ENCODE results near the gene ZNF445. TPM values are rescaled to one million over a fixed set of nuclear protein-coding genes. Genes with fewer than 3 reads are reported as not detected.
"Not testable (repeated sequence)": the region's sequence is repeated elsewhere in the genome, so short reads cannot be mapped to it uniquely, and the experiment has no call there.

Gene ZNF445
- total RNA-seq, 4 donors from 2014 or later, result 5.3 to 35.6 (median 19.8) TPM

GRCh38 chr3:44506961-44507360 is 29.5 kb upstream of the ZNF445 start:
- Histone ChIP-seq H3K9me3 (peaks cover 0 to 3% of the 10 kb centered on the region in 2 donors), H3K27me3 (no peaks in the 10 kb centered on the region), H3K4me3 (no peak overlapping the region), H3K4me1 (peaks cover 0 to 8% of the 10 kb centered on the region in 2 donors), H3K36me3 (no peaks in the 10 kb centered on the region), H3K27ac (no peak overlapping the region)
- no peak for DNase-seq
- TF ChIP-seq, protein P1, sequence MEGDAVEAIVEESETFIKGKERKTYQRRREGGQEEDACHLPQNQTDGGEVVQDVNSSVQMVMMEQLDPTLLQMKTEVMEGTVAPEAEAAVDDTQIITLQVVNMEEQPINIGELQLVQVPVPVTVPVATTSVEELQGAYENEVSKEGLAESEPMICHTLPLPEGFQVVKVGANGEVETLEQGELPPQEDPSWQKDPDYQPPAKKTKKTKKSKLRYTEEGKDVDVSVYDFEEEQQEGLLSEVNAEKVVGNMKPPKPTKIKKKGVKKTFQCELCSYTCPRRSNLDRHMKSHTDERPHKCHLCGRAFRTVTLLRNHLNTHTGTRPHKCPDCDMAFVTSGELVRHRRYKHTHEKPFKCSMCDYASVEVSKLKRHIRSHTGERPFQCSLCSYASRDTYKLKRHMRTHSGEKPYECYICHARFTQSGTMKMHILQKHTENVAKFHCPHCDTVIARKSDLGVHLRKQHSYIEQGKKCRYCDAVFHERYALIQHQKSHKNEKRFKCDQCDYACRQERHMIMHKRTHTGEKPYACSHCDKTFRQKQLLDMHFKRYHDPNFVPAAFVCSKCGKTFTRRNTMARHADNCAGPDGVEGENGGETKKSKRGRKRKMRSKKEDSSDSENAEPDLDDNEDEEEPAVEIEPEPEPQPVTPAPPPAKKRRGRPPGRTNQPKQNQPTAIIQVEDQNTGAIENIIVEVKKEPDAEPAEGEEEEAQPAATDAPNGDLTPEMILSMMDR (IDR thresholded peaks at IDR 0.05), result no peak
- TF ChIP-seq POLR2A (IDR thresholded peaks at IDR 0.05), result no peak
- intact Hi-C loops (cut with DNase I; ENCODE audit: low total_unique reads), result no loop called here

DNA sequence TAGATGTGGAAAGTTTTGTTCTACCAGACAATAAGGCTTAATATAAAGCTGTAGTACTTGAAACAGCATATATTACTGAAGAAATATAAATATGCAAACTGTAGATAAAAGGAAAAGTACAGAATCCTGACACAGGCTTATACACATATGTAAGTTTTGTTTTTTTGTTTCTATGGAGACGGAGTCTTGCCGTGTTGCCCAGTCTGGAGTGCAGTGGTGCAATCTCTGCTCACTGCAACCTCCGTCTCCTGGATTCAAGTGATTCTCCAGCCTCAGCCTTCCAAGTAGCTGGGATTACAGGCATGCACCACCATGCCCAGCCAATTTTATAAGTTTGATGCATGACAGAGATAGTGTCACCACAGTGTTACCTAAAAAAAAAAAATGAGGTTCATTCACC is 29.1 kb upstream of the ZNF445 start:
- Histone ChIP-seq H3K4me1 (peaks cover 0 to 5% of the 10 kb centered on the region in 2 donors), H3K27ac (no peak overlapping the region), H3K4me3 (no peak overlapping the region), H3K36me3 (no peaks in the 10 kb centered on the region), H3K9me3 (peaks cover 0 to 3% of the 10 kb centered on the region in 2 donors), H3K27me3 (no peaks in the 10 kb centered on the region)
- intact Hi-C loops (cut with DNase I; ENCODE audit: low total_unique reads), result no loop called here
- no peak for DNase-seq
- no peak for TF ChIP-seq POLR2A (IDR thresholded peaks at IDR 0.05)
- TF ChIP-seq, protein P1 (IDR thresholded peaks at IDR 0.05), result no peak

- H3K9me3 ChIP-seq, result peaks cover 0 to 10% of the 10 kb centered on the region in 2 donors
- no peak overlapping the region for H3K4me3 ChIP-seq
- TF ChIP-seq, protein P1 (IDR thresholded peaks at IDR 0.05), result no peak
- no peak for TF ChIP-seq POLR2A (IDR thresholded peaks at IDR 0.05)
- no peaks in the 10 kb centered on the region for H3K4me1 ChIP-seq
- H3K36me3 ChIP-seq, result no peaks in the 10 kb centered on the region
- H3K27me3 ChIP-seq, result no peaks in the 10 kb centered on the region
- no peak overlapping the region for H3K27ac ChIP-seq
- DNase-seq, result no peak
- intact Hi-C loops (cut with DNase I; ENCODE audit: low total_unique reads), result no loop called here
Observed at GRCh38 chr3:44504566-44504965, 27.1 kb upstream of the ZNF445 start.

GRCh38 chr3:44503178-44503577 is 25.7 kb upstream of the ZNF445 start:
- DNase-seq; H3K27ac ChIP-seq; H3K36me3 ChIP-seq; H3K4me1 ChIP-seq; H3K27me3 ChIP-seq; H3K4me3 ChIP-seq; intact Hi-C loops (cut with DNase I; ENCODE audit: low total_unique reads): not testable (repeated sequence)
- peaks cover 0 to 24% of the 10 kb centered on the region in 2 donors for H3K9me3 ChIP-seq

DNA sequence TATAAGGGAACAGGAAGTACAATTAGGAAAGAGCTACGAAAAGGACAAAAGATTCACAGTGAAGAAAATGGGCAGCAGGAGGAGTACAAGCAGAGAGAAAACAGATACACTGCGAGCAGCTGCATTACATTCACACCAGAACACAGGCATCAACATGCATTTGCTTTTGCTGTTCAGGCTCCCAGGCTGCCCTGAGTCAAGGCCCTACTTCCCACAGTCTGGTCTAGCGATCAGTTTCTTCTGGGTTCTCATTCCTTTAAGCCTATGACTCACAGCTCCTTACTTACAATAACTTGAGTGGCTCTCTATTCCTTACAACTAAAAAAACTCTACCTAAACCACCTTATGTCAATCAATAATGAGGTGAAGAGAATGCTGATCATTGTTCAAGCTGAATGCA is 24.5 kb upstream of the ZNF445 start:
- no peak for DNase-seq
- Histone ChIP-seq H3K4me3 (no peak overlapping the region), H3K27me3 (no peaks in the 10 kb centered on the region), H3K36me3 (no peaks in the 10 kb centered on the region), H3K9me3 (peaks cover 0 to 35% of the 10 kb centered on the region in 2 donors), H3K27ac (no peak overlapping the region), H3K4me1 (no peaks in the 10 kb centered on the region)
- TF ChIP-seq POLR2A (IDR thresholded peaks at IDR 0.05), result no peak
- TF ChIP-seq, protein P1 (IDR thresholded peaks at IDR 0.05), result no peak
- intact Hi-C loops (cut with DNase I; ENCODE audit: low total_unique reads), result no loop called here

DNA sequence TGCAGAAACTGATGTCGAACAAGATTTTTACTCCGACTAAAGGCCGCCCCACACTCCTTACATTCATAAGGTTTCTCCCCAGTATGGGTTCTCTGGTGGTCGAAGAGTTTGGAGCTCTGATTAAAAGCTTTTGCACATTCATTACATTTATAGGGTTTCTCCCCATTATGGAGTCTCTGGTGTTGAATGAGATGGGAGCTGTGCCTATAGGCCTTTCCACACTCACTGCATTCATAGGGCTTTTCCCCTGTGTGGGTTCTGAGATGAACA is 22.4 kb upstream of the ZNF445 start:
- H3K27ac ChIP-seq; H3K4me3 ChIP-seq; DNase-seq; intact Hi-C loops (cut with DNase I; ENCODE audit: low total_unique reads); H3K36me3 ChIP-seq; H3K27me3 ChIP-seq; H3K4me1 ChIP-seq: not testable (repeated sequence)
- peaks cover 0 to 38% of the 10 kb centered on the region in 2 donors for H3K9me3 ChIP-seq

Data from uterus (tissue), 4 donors.